Lower leg skin (tissue), 3 donors: ENCODE data around the gene NR2F1.

Experiments
- POLR2A ChIP-seq, 2 donors: fragments of 450-650 bp; IDR thresholded peaks; one replicate each; pipeline ENCODE4 v1.6.1; 2016 to 2017; ENCODE audit warnings: antibody characterized with exemption in 2 of 2, mild to moderate bottlenecking in 1 of 2, moderate library complexity in 1 of 2
- TF ChIP-seq, protein P1 (sequence below), 3 donors: fragments of 450-650 bp; IDR thresholded peaks; one replicate each; pipeline ENCODE4 v1.5.1; 2016; ENCODE audit warnings: antibody characterized with exemption in 3 of 3, mild to moderate bottlenecking in 3 of 3, moderate library complexity in 2 of 3

DNA sequence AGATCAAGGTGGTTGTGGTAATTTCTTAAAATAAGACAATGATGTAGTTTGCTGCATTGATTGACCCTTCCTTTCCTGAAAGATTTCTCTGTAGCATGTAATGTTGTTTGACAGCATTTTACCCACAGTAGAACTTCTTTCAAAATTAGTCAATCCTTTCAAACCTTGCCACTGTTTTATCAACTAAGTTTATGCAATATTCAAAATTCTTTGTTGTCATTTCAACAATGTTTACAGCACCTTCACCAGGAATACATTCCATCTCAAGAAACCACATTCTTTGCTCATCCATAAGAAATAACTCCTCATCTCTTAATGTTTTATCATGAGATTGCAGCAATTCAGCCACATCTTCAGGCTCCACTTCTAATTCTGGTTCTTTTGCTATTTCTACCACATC, 43.8 kb downstream of the NR2F1 start:
- TF ChIP-seq, protein P1, sequence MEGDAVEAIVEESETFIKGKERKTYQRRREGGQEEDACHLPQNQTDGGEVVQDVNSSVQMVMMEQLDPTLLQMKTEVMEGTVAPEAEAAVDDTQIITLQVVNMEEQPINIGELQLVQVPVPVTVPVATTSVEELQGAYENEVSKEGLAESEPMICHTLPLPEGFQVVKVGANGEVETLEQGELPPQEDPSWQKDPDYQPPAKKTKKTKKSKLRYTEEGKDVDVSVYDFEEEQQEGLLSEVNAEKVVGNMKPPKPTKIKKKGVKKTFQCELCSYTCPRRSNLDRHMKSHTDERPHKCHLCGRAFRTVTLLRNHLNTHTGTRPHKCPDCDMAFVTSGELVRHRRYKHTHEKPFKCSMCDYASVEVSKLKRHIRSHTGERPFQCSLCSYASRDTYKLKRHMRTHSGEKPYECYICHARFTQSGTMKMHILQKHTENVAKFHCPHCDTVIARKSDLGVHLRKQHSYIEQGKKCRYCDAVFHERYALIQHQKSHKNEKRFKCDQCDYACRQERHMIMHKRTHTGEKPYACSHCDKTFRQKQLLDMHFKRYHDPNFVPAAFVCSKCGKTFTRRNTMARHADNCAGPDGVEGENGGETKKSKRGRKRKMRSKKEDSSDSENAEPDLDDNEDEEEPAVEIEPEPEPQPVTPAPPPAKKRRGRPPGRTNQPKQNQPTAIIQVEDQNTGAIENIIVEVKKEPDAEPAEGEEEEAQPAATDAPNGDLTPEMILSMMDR (IDR thresholded peaks at IDR 0.05): no peak
- no peak for TF ChIP-seq POLR2A (IDR thresholded peaks at IDR 0.05)
